Ovary (tissue), 9 donors: ENCODE results near the gene HOXB2. TPM values are rescaled to one million over a fixed set of nuclear protein-coding genes. Genes with fewer than 3 reads are reported as not detected.

Source experiments
- DNase-seq, 5 donors: peaks; one replicate each; pipeline ENCODE4 v3.0.0-alpha.2; 2019 to 2020
- H3K27ac ChIP-seq, 2 donors: fragments of 200-600 bp; one replicate each; pipeline versions ENCODE4 v1.5.1 to v1.8.0; 2019 to 2022
- H3K27me3 ChIP-seq: fragments of 200-600 bp; one replicate; pipeline ENCODE4 v1.8.0; 2022
- H3K36me3 ChIP-seq: fragments of 200-600 bp; sonication (generic); one replicate; pipeline ENCODE4 v1.5.1; 2019
- H3K4me1 ChIP-seq: one replicate; pipeline ENCODE4 v1.8.1; 2013; ENCODE audit warnings: mild to moderate bottlenecking, moderate library complexity; ENCODE audit not compliant: insufficient read depth
- H3K4me3 ChIP-seq: fragments of 200-600 bp; sonication (generic); one replicate; pipeline ENCODE4 v1.5.1; 2017
- H3K9me3 ChIP-seq, 2 donors: fragments of 200-600 bp in 1 of 2; sonication (generic) in 1 of 2; one replicate each; pipeline versions ENCODE4 v1.5.1 to v1.8.1; 2013 to 2019; ENCODE audit warnings: mild to moderate bottlenecking in 1 of 2, moderate library complexity in 1 of 2
- EP300 ChIP-seq: sonication (generic); formaldehyde crosslinking; IDR thresholded peaks from one replicate; pipeline ENCODE4 v1.6.1; 2017; ENCODE audit warnings: antibody characterized with exemption
- POLR2A ChIP-seq: fragments of 450-650 bp; IDR thresholded peaks from one replicate; pipeline ENCODE4 v1.6.1; 2017; ENCODE audit warnings: antibody characterized with exemption, mild to moderate bottlenecking, moderate library complexity
- WGBS, 3 donors: extraction: QIAGEN DNeasy Blood & Tissue Kit in 1 of 3; methylation state at CpG; one replicate each; pipeline versions ENCODE4 v1.1.5 to v1.1.7; 2013 to 2017; 5-methylcytosine and 5-hydroxymethylcytosine counted together
- intact Hi-C, 4 donors: fragments of 100-400 bp; cut with DNase I; formaldehyde crosslinking; loops; one replicate each; pipeline versions ENCODE4 v1.11.0 to v1.15.1; 2022 to 2023
- polyA plus RNA-seq, 2 donors: library from polyadenylated mRNA; stranded (reverse); fragments of 200-250 nt in 1 of 2; fragments of 350-450 nt in 1 of 2; fragmentation: Illumina TruSeq in 1 of 2; extraction: RNeasy Lipid Tissue Mini Kit (QIAGEN cat#74804) in 1 of 2; gene quantifications; one replicate each; pipeline ENCODE4 v1.2.3, GENCODE V29; 2013 to 2014
- total RNA-seq, 7 donors: library from RNA; depleted of rRNA in 2 of 7; stranded (reverse); fragments of >200 nt in 2 of 7; fragmentation: NEBNext Ultra II Directional in 3 of 7; extraction: Animal tissue kit (Norgen Biotek cat#: 25700) in 3 of 7; gene quantifications; one replicate each; pipeline versions ENCODE4 v1.1.0 to v1.2.4, GENCODE V29; 2016 to 2023
- TF ChIP-seq, protein P1 (sequence below), 3 donors: fragments of 450-650 bp in 2 of 3; fragments of 200-600 bp in 1 of 3; IDR thresholded peaks; one replicate each; pipeline versions ENCODE4 v1.5.1 to v1.8.0; 2016 to 2022; ENCODE audit warnings: antibody characterized with exemption in 3 of 3, mild to moderate bottlenecking in 1 of 3
- donor health status: DM: no; HTN: no; CAD: no; lungs with moderate emphysema.
- donor health status: DM: no; HTN: no; CAD: no.
- donor health status: Bipolar disorder and iron deficiency.
- donor health status: DM: yes; HTN: yes; CAD: no.
- donor health status: DM: no; HTN: no; CAD: no.
- donor health status: DM: yes; HTN: yes; CAD: no.

HOXB2 gene
- total and polyA plus RNA-seq, 9 donors = 1.2 to 24.5 (median 7.0) TPM

DNA sequence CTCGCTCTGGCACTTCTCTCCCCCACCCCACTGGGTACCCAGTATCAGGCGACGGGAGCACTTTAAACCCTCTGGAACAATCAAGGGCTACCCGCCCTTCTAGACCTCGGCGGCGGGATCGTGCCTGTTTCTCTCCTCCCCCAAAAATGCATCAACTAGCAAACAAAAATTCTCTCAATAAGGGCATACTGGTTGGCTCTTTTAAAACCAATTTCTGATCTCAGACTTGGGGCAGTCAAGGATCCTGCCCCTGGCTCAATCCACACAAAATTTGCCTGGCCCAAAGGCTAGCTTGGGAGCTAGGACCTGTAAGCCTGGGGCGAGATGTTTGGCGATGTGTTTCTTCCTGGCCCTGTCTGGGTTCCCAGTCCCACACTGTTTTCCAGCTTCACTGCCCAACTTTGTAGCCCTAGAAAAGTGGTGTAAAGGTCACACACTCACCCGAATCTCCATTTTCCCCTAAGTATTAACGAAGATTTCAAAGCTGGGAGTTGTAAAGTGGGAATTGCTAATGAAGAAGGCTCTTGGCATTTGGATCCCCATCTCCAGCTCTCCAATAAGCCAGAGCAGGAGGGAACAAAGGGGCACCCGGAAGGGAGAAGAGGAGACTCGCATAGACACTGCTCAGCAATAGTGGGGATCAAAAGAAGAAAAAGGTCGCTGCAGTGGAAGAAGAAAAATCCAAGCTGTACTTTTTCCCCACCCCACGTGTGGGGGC is 14.4 kb upstream of the HOXB2 start:
- no peak for DNase-seq
- 55 to 79% (median 63%) methylated on average over 16 of the region's 16 CpGs for WGBS, 3 donors
- no peaks in the 10 kb centered on the region for H3K9me3 ChIP-seq
- TF ChIP-seq EP300 (no peak), POLR2A (no peak)
- TF ChIP-seq, protein P1, sequence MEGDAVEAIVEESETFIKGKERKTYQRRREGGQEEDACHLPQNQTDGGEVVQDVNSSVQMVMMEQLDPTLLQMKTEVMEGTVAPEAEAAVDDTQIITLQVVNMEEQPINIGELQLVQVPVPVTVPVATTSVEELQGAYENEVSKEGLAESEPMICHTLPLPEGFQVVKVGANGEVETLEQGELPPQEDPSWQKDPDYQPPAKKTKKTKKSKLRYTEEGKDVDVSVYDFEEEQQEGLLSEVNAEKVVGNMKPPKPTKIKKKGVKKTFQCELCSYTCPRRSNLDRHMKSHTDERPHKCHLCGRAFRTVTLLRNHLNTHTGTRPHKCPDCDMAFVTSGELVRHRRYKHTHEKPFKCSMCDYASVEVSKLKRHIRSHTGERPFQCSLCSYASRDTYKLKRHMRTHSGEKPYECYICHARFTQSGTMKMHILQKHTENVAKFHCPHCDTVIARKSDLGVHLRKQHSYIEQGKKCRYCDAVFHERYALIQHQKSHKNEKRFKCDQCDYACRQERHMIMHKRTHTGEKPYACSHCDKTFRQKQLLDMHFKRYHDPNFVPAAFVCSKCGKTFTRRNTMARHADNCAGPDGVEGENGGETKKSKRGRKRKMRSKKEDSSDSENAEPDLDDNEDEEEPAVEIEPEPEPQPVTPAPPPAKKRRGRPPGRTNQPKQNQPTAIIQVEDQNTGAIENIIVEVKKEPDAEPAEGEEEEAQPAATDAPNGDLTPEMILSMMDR (IDR thresholded peaks at IDR 0.05) = no peak
- H3K27ac ChIP-seq = no peak overlapping the region
- intact Hi-C loops = no loop called here
- H3K36me3 ChIP-seq = no peaks in the 10 kb centered on the region
- peaks cover 3% of the 10 kb centered on the region for H3K27me3 ChIP-seq
- no peaks in the 10 kb centered on the region for H3K4me1 ChIP-seq
- H3K4me3 ChIP-seq = no peak overlapping the region

DNA sequence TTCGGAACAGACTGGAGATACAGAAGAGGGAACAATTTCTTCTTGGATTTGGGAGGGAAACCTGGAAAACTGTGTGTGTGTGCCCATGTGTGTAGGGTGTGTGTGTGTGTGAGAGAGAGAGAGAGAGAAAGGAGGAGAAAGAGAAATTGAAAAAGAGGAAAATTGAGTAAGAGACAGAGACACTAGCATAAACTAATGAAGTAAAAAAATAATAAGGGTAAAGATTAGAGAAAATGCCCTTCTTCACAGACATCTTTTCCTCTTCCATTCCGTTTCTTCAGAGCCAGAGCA is 13.9 kb upstream of the HOXB2 start:
- Histone ChIP-seq H3K27me3 (peaks cover 3% of the 10 kb centered on the region), H3K4me3 (no peak overlapping the region), H3K4me1 (no peaks in the 10 kb centered on the region), H3K36me3 (no peaks in the 10 kb centered on the region), H3K27ac (no peak overlapping the region), H3K9me3 (no peaks in the 10 kb centered on the region)
- no peak for DNase-seq
- TF ChIP-seq EP300 (no peak), POLR2A (no peak)
- TF ChIP-seq, protein P1 (IDR thresholded peaks at IDR 0.05) = no peak
- intact Hi-C loops = no loop called here
- 63 to 83% (median 68%) methylated on average over 2 of the region's 2 CpGs for WGBS, 3 donors

DNA sequence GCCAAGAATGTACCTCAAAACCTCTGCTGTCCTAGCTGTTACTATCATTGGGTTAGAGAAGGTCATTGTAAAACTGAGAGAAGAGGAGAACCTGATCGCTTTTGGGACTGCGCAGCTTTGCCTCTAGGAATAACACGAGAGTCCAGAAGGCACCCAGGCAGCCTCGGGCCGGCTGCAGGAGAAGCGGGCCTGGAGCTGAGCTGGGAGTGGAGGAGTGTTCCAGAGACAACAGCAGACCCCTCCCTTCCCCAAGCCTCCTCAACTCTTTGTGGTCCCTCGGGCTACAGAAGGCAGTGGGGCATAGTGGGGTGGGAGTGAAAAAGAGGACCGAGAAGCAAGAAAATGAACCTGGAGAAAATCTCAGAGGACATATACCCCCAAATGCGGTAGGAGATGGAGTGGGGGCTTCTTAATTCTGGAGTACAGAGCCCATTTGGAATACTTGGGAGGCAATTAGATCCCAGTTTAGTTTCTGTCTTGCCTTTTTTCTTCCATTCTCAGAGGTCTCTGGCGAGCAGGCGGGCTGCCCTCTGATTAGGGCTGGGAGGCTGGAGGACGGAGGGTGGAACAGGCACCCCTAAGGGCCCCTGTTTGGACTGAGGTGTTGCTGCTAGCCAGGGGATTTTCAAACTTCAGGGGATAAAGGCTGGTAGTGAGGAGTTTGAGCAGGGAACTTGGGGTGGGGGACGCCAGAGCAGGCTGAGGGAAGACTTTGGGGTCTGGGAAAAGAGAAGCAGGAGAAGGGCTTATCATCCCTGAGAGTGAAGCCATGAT is 13.3 kb upstream of the HOXB2 start:
- Histone ChIP-seq H3K4me1 (no peaks in the 10 kb centered on the region), H3K27me3 (peaks cover 3% of the 10 kb centered on the region), H3K36me3 (no peaks in the 10 kb centered on the region), H3K27ac (no peak overlapping the region), H3K9me3 (no peaks in the 10 kb centered on the region), H3K4me3 (no peak overlapping the region)
- DNase-seq = no peak
- TF ChIP-seq POLR2A = no peak
- no peak for TF ChIP-seq EP300
- TF ChIP-seq, protein P1 (IDR thresholded peaks at IDR 0.05) = no peak
- 49 to 75% (median 51%) methylated on average over 13 of the region's 13 CpGs for WGBS, 3 donors
- intact Hi-C loops = no loop called here

DNA sequence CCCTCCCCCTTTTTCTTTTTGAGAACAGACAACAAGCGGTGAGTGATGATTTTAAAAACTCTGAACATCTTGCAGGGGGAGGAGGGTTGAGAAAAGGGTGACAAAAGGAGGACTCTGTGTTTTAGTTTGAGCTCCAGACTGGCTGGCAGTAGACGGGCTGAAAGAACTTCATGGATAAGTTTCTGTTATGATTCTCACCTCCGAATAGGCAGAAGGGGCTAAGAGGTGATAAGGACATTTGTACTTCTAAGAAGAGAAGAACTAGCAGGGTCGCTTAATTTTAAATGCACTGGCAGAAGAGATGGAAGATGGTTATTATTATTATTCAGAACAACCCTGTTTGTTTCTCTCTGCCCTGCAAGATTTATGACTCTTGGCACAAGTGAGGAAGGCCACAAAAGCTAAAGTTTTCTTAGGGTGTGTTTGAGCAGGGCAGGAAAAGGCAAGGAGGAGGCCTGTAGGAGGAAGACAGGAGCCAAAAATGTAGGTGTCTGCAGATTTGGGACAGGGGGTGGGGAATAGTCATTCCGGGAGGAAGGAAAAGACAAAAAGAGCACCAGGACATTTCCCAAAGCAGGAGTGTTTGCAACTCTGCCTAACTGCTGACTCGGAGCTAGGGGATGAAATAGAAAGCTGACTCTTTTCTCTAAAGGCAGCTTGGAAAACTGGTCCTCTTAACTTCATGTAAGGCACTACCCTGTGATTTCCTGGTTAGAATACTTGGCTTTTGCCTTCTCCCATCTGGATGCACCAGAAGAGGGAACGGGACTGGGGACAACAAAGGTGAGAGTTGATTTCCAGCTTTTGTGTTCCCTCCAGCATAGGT is 11.9 kb upstream of the HOXB2 start:
- 44 to 52% (median 46%) methylated on average over 7 of the region's 7 CpGs for WGBS, 3 donors
- Histone ChIP-seq H3K4me3 (no peak overlapping the region), H3K36me3 (no peaks in the 10 kb centered on the region), H3K27ac (no peak overlapping the region), H3K27me3 (peaks cover 3% of the 10 kb centered on the region), H3K9me3 (no peaks in the 10 kb centered on the region), H3K4me1 (no peaks in the 10 kb centered on the region)
- intact Hi-C loops = no loop called here
- DNase-seq = no peak
- TF ChIP-seq EP300 (no peak), POLR2A (no peak)
- TF ChIP-seq, protein P1 (IDR thresholded peaks at IDR 0.05) = no peak
